ENCODE data around the gene PTPN2. TPM values are rescaled to one million over a fixed set of nuclear protein-coding genes. Genes with fewer than 3 reads are reported as not detected.

PTPN2 gene
- total RNA-seq, 2 experiments from 2014 or later: 54.9 to 69.7 TPM

DNA sequence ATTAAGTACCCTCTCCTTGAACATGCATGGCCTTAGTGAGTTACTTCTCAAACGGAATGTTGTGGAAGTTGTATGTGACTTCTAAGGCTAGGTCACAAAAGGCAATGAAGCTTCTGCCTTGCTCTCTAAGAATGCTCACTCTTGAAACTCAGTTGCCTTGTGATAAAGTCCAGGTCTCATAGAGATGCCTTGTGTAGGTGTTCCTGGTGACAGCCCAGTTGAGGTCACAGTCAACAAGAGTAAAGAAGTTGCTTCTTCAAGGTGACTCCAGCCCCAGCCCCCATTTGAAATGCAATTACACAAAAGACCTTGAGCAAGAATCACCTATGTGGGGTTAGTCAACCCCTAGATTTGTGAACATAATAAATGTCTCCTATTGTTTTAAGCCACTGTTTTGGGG is 35.6 kb downstream of the PTPN2 start:
- Histone ChIP-seq H3K79me2 (ENCODE audit: insufficient read depth, low read depth, low read length) (peaks cover 45% of the 10 kb centered on the region; the same call in 1 of the 2 replicates), H3K36me3 (ENCODE audit: insufficient read depth, low read length) (peaks cover 54% of the 10 kb centered on the region), H3K9me2 (ENCODE audit: insufficient read depth, low read length) (no peaks in the 10 kb centered on the region), H3K27ac (ENCODE audit: low read depth, low read length, poor library complexity, severe bottlenecking) (no peak overlapping the region), H4K20me1 (ENCODE audit: insufficient read depth, low read length) (peaks cover 6% of the 10 kb centered on the region; the same call in 1 of the 2 replicates), H3K4me3 (ENCODE audit: low read depth, low read length, poor library complexity, severe bottlenecking) (no peak overlapping the region), H3K9me3 (ENCODE audit: low read length) (no peaks in the 10 kb centered on the region), H3K4me1 (ENCODE audit: insufficient read depth, low read length, poor library complexity, severe bottlenecking) (peaks cover 14% of the 10 kb centered on the region), H3K4me2 (ENCODE audit: low read length) (no peak overlapping the region), H2AFZ (ENCODE audit: low read length) (no peak overlapping the region)
- TF ChIP-seq EZH2phosphoT487 (IDR thresholded peaks at IDR 0.05; ENCODE audit: borderline replicate concordance, low read depth, low read length): no peak
- TF ChIP-seq, protein P1, sequence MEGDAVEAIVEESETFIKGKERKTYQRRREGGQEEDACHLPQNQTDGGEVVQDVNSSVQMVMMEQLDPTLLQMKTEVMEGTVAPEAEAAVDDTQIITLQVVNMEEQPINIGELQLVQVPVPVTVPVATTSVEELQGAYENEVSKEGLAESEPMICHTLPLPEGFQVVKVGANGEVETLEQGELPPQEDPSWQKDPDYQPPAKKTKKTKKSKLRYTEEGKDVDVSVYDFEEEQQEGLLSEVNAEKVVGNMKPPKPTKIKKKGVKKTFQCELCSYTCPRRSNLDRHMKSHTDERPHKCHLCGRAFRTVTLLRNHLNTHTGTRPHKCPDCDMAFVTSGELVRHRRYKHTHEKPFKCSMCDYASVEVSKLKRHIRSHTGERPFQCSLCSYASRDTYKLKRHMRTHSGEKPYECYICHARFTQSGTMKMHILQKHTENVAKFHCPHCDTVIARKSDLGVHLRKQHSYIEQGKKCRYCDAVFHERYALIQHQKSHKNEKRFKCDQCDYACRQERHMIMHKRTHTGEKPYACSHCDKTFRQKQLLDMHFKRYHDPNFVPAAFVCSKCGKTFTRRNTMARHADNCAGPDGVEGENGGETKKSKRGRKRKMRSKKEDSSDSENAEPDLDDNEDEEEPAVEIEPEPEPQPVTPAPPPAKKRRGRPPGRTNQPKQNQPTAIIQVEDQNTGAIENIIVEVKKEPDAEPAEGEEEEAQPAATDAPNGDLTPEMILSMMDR (conservative IDR thresholded peaks at IDR 0.05; ENCODE audit: low read length): no peak
- BruUV-seq (replicated peaks): no TSS peak
- DNase-seq (ENCODE audit: low spot score): no peak
- intact Hi-C loops (cut with micrococcal nuclease; ENCODE audit: unreplicated experiment): no loop called here
- CTCF ChIA-PET (ENCODE audit: unreplicated experiment): no interaction called here
- POLR2A ChIA-PET: interaction anchor here (0.7 kb wide), 1 partner anchor 35 kb away, joined by 3 read pairs; the partner anchor contains the start of gene PTPN2

DNA sequence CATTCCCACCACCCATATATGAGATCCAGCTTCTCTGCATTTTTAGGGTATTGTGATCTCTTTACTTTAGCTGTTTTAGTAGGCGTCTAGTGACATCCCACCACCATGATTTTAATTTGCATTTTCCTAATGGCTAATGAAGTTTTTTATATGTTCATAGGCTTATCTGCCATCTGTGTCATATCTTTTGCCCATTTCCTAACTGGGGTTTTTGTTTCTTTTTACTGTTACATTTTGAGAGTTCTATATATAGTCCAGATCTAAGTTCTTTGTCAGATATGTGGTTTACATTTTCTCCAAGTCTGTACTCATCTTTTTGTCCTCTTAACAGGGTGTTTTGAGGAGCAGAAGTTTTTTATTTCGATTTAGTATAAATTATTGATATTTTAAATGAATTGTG is 39.6 kb downstream of the PTPN2 start:
- intact Hi-C loops (cut with micrococcal nuclease; ENCODE audit: unreplicated experiment): no loop called here
- Histone ChIP-seq H3K9me3 (ENCODE audit: low read length) (no peaks in the 10 kb centered on the region), H3K4me3 (ENCODE audit: low read depth, low read length, poor library complexity, severe bottlenecking) (no peak overlapping the region), H3K4me2 (ENCODE audit: low read length) (no peak overlapping the region), H3K36me3 (ENCODE audit: insufficient read depth, low read length) (peaks cover 55% of the 10 kb centered on the region), H3K27ac (ENCODE audit: low read depth, low read length, poor library complexity, severe bottlenecking) (no peak overlapping the region), H3K4me1 (ENCODE audit: insufficient read depth, low read length, poor library complexity, severe bottlenecking) (peaks cover 24% of the 10 kb centered on the region), H3K79me2 (ENCODE audit: insufficient read depth, low read depth, low read length) (peaks cover 44% of the 10 kb centered on the region; the same call in 1 of the 2 replicates), H3K9me2 (ENCODE audit: insufficient read depth, low read length) (no peaks in the 10 kb centered on the region), H4K20me1 (ENCODE audit: insufficient read depth, low read length) (peaks cover 14% of the 10 kb centered on the region; the same call in 1 of the 2 replicates), H2AFZ (ENCODE audit: low read length) (no peak overlapping the region)
- no peak for DNase-seq (ENCODE audit: low spot score)
- CTCF ChIA-PET (ENCODE audit: unreplicated experiment): no interaction called here
- POLR2A ChIA-PET: interaction anchor here (0.6 to 1.4 kb wide), 5 partner anchors 9 to 71 kb away, joined by 3 to 4 read pairs (median 3); no protein-coding TSS in a partner anchor
- no TSS peak for BruUV-seq (replicated peaks)
- TF ChIP-seq EZH2phosphoT487 (IDR thresholded peaks at IDR 0.05; ENCODE audit: borderline replicate concordance, low read depth, low read length): no peak

DNA sequence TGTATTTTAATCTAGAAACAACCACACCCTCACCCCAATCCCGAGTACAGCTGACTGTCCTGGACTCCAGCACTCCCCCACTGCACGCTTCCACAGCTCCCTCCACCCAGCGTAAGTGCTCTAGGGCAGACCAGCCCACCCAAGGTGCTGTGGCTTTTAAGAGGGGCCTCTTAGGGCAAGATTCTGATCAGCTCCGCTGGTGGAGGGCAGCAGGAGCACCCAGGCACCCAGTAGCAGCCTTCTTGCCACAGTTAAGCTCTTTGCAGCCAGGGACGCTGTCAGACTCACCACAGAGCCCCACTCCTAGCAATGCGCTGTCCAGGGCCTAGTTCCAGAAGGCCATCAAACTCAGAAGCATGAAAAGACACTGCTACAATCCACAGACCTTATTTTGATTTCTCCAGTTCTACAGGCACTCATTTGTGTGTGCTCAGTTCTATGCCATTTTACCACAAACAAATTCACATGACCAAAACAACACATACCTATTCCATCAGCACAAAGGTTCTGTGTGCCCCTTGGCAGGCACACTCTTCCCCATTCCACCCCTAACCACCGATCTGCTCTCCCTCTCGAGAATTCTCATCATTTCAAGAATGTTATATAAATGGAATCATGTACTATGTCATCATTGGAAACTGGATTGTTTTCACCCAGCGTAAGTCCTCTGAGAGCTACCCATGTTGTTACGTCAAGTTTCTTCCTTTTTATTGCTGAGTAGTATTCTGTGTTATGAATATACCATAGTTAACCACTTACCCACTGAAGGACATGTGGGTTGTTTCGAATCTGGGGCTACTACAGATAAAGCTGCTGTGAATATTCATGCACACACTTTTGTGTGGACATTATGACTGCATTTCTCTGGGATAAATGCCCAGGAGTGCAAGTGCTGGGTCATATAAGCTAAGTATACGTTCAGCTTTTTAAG is 40.4 kb downstream of the PTPN2 start:
- POLR2A ChIA-PET: interaction anchor here (0.5 to 1.4 kb wide), 5 partner anchors 9 to 121 kb away, joined by 3 to 4 read pairs (median 3); no protein-coding TSS in a partner anchor
- Histone ChIP-seq H2AFZ (ENCODE audit: low read length) (no peak overlapping the region), H3K9me2 (ENCODE audit: insufficient read depth, low read length) (no peaks in the 10 kb centered on the region), H3K79me2 (ENCODE audit: insufficient read depth, low read depth, low read length) (peaks cover 49% of the 10 kb centered on the region), H4K20me1 (ENCODE audit: insufficient read depth, low read length) (peaks cover 17% of the 10 kb centered on the region; the same call in 1 of the 2 replicates), H3K27ac (ENCODE audit: low read depth, low read length, poor library complexity, severe bottlenecking) (no peak overlapping the region), H3K36me3 (ENCODE audit: insufficient read depth, low read length) (peaks cover 50% of the 10 kb centered on the region), H3K9me3 (ENCODE audit: low read length) (no peaks in the 10 kb centered on the region), H3K4me2 (ENCODE audit: low read length) (no peak overlapping the region), H3K4me1 (ENCODE audit: insufficient read depth, low read length, poor library complexity, severe bottlenecking) (peaks cover 29% of the 10 kb centered on the region), H3K4me3 (ENCODE audit: low read depth, low read length, poor library complexity, severe bottlenecking) (no peak overlapping the region)
- intact Hi-C loops (cut with micrococcal nuclease; ENCODE audit: unreplicated experiment): no loop called here
- TF ChIP-seq EZH2phosphoT487 (IDR thresholded peaks at IDR 0.05; ENCODE audit: borderline replicate concordance, low read depth, low read length): no peak
- TF ChIP-seq, protein P1 (conservative IDR thresholded peaks at IDR 0.05; ENCODE audit: low read length): no peak
- no TSS peak for BruUV-seq (replicated peaks)
- DNase-seq (ENCODE audit: low spot score): no peak
- CTCF ChIA-PET (ENCODE audit: unreplicated experiment): interaction anchor here (0.6 kb wide), 1 partner anchor 18 kb away, joined by 3 read pairs; no protein-coding TSS in a partner anchor
